ENCODE data around the gene EPHA8. TPM values are rescaled to one million over a fixed set of nuclear protein-coding genes. Genes with fewer than 3 reads are reported as not detected.
A peak's percentile ranks its signal among the peaks of the same experiment; 100 is the strongest.

The EPHA8 gene
- total and polyA plus RNA-seq, 9 of the 15 experiments (the other 6 are each of a cell fraction or from before 2014, with no cell fraction given), result not detected

GRCh38 chr1:22639286-22639685 lies 76.0 kb downstream of the EPHA8 start (continued):
- peak; percentile 94 for TF ChIP-seq CTCFL (IDR thresholded peaks at IDR 0.05; ENCODE audit: borderline replicate concordance, insufficient read depth, low read depth, low read length, poor library complexity, severe bottlenecking)
- TF ChIP-seq, protein P1, sequence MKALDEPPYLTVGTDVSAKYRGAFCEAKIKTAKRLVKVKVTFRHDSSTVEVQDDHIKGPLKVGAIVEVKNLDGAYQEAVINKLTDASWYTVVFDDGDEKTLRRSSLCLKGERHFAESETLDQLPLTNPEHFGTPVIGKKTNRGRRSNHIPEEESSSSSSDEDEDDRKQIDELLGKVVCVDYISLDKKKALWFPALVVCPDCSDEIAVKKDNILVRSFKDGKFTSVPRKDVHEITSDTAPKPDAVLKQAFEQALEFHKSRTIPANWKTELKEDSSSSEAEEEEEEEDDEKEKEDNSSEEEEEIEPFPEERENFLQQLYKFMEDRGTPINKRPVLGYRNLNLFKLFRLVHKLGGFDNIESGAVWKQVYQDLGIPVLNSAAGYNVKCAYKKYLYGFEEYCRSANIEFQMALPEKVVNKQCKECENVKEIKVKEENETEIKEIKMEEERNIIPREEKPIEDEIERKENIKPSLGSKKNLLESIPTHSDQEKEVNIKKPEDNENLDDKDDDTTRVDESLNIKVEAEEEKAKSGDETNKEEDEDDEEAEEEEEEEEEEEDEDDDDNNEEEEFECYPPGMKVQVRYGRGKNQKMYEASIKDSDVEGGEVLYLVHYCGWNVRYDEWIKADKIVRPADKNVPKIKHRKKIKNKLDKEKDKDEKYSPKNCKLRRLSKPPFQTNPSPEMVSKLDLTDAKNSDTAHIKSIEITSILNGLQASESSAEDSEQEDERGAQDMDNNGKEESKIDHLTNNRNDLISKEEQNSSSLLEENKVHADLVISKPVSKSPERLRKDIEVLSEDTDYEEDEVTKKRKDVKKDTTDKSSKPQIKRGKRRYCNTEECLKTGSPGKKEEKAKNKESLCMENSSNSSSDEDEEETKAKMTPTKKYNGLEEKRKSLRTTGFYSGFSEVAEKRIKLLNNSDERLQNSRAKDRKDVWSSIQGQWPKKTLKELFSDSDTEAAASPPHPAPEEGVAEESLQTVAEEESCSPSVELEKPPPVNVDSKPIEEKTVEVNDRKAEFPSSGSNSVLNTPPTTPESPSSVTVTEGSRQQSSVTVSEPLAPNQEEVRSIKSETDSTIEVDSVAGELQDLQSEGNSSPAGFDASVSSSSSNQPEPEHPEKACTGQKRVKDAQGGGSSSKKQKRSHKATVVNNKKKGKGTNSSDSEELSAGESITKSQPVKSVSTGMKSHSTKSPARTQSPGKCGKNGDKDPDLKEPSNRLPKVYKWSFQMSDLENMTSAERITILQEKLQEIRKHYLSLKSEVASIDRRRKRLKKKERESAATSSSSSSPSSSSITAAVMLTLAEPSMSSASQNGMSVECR (CRISPR knock-in tag; IDR thresholded peaks at IDR 0.05), result no peak
- TF ChIP-seq ELF2 (CRISPR knock-in tag; IDR thresholded peaks at IDR 0.05), result no peak
- no peak for TF ChIP-seq ZNF354B (CRISPR knock-in tag; IDR thresholded peaks at IDR 0.05)
- TF ChIP-seq, protein P2, sequence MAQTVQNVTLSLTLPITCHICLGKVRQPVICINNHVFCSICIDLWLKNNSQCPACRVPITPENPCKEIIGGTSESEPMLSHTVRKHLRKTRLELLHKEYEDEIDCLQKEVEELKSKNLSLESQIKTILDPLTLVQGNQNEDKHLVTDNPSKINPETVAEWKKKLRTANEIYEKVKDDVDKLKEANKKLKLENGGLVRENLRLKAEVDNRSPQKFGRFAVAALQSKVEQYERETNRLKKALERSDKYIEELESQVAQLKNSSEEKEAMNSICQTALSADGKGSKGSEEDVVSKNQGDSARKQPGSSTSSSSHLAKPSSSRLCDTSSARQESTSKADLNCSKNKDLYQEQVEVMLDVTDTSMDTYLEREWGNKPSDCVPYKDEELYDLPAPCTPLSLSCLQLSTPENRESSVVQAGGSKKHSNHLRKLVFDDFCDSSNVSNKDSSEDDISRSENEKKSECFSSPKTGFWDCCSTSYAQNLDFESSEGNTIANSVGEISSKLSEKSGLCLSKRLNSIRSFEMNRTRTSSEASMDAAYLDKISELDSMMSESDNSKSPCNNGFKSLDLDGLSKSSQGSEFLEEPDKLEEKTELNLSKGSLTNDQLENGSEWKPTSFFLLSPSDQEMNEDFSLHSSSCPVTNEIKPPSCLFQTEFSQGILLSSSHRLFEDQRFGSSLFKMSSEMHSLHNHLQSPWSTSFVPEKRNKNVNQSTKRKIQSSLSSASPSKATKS (CRISPR knock-in tag; IDR thresholded peaks at IDR 0.05), result no peak
- TF ChIP-seq USF2 (CRISPR knock-in tag; IDR thresholded peaks at IDR 0.05), result no peak
- TF ChIP-seq SMARCC2 (IDR thresholded peaks at IDR 0.05; ENCODE audit: low read depth), result 0 out of 2 replicates have a peak, but pooled peaks have one; percentile 25
- TF ChIP-seq ZNF830 (CRISPR knock-in tag; IDR thresholded peaks at IDR 0.05), result no peak
- no peak for TF ChIP-seq HBP1 (CRISPR knock-in tag; IDR thresholded peaks at IDR 0.05)
- no peak for TF ChIP-seq YBX1 (IDR thresholded peaks at IDR 0.05)
- 0 out of 2 replicates have a peak, but pooled peaks have one; percentile 29 for TF ChIP-seq CEBPG (CRISPR knock-in tag; IDR thresholded peaks at IDR 0.05)
- TF ChIP-seq CEBPG (tag; conservative IDR thresholded peaks at IDR 0.05 in 1 of 2, IDR thresholded peaks at IDR 0.05 in 1 of 2), result no peak
- TF ChIP-seq, protein P3, sequence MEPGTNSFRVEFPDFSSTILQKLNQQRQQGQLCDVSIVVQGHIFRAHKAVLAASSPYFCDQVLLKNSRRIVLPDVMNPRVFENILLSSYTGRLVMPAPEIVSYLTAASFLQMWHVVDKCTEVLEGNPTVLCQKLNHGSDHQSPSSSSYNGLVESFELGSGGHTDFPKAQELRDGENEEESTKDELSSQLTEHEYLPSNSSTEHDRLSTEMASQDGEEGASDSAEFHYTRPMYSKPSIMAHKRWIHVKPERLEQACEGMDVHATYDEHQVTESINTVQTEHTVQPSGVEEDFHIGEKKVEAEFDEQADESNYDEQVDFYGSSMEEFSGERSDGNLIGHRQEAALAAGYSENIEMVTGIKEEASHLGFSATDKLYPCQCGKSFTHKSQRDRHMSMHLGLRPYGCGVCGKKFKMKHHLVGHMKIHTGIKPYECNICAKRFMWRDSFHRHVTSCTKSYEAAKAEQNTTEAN (CRISPR knock-in tag; IDR thresholded peaks at IDR 0.05), result no peak
- no peak for TF ChIP-seq NCOA6 (IDR thresholded peaks at IDR 0.05)
- TF ChIP-seq RCOR1 (IDR thresholded peaks at IDR 0.05; ENCODE audit: borderline replicate concordance in 1 of 2, low read depth in 2 of 2, low read length in 2 of 2), result 0 out of 4 replicates have a peak, but pooled peaks of 1 of the 2 experiments have one; percentile 4

Measured in K562 (cell line).